Neural progenitor cell (in vitro differentiated cells): ENCODE data around the gene TMEM130.
A peak's percentile ranks its signal among the peaks of the same experiment; 100 is the strongest.

Experiments used
- EZH2 ChIP-seq: fragments of 200-600 bp; sonication (generic); IDR thresholded peaks from 2 replicates; pipeline ENCODE4 v1.6.1; 2017; ENCODE audit warnings: antibody characterized with exemption, mild to moderate bottlenecking, moderate library complexity
- EZH2phosphoT487 ChIP-seq: fragments of 200-600 bp; sonication (generic); IDR thresholded peaks from 2 replicates; pipeline ENCODE4 v1.6.1; 2017; ENCODE audit warnings: antibody characterized with exemption
- TF ChIP-seq, protein P1 (sequence below): fragments of 200-600 bp; sonication (generic); IDR thresholded peaks from 2 replicates; pipeline ENCODE4 v1.5.1; 2017; ENCODE audit warnings: antibody characterized with exemption, mild to moderate bottlenecking

DNA sequence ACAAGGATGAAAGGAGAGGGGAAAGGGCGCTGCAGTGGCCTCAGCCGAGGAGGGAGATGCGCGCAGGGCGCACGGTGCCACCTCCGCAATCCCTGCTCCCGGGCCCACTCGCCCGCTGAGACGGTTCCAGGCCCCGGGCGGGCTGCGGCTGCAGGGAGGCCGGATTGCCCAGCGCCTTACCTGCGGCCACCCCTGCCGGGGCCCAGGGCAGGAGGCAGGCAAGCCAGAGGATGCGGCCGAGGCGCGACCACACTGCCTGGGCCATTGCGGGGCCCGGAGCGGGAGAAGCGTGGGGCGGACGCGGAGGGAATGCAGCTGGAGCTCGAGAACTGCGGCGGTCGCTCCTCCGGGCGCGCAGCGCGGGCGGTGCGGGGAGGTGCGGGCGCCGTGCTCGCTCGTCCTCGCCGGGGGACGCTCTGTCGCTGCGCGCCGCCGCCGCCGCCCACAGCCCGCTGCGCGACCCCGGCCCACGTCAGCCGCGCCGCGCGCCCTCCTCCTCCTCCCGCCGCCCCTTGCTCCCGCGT lies at the start of gene TMEM130:
- TF ChIP-seq, protein P1, sequence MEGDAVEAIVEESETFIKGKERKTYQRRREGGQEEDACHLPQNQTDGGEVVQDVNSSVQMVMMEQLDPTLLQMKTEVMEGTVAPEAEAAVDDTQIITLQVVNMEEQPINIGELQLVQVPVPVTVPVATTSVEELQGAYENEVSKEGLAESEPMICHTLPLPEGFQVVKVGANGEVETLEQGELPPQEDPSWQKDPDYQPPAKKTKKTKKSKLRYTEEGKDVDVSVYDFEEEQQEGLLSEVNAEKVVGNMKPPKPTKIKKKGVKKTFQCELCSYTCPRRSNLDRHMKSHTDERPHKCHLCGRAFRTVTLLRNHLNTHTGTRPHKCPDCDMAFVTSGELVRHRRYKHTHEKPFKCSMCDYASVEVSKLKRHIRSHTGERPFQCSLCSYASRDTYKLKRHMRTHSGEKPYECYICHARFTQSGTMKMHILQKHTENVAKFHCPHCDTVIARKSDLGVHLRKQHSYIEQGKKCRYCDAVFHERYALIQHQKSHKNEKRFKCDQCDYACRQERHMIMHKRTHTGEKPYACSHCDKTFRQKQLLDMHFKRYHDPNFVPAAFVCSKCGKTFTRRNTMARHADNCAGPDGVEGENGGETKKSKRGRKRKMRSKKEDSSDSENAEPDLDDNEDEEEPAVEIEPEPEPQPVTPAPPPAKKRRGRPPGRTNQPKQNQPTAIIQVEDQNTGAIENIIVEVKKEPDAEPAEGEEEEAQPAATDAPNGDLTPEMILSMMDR: no peak
- TF ChIP-seq EZH2 (peak; percentile 71), EZH2phosphoT487 (peak; percentile 82)
